ENCODE data around the gene SRSF5.
"Not testable (repeated sequence)": the region's sequence is repeated elsewhere in the genome, so short reads cannot be mapped to it uniquely, and the experiment has no call there.

Gene SRSF5

DNA sequence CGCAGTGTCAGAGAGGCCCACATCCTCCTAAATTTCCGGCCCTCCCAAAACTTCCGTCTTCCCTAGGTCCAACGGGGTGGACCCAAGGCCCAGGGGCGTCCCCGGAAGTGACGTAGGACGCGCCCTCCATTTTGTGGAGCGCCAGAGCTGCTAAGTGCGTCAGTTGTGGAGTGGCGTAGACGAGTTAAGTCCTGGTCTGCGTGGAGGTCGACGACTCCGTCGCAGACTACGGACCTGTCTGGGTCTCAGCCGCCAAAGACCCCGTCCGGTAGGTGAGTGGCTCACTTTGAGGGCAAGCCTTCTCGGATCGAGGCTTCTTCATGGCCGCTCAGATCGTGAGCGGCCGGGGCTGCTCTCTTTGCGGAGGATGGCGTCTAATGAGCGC lies at the start of gene SRSF5:
TSS of gene SRSF5 (plus strand) at position 159 of the 385 bp plus-strand sequence. CDS start 1,015 bp downstream, outside the sequence.
- DNase-seq (ENCODE audit: low spot score), result peak; percentile 86

GRCh38 chr14:69718614-69719013 lies 48.3 kb upstream of the SRSF5 start:
- DNase-seq (ENCODE audit: low spot score), result not testable (repeated sequence)

DNA sequence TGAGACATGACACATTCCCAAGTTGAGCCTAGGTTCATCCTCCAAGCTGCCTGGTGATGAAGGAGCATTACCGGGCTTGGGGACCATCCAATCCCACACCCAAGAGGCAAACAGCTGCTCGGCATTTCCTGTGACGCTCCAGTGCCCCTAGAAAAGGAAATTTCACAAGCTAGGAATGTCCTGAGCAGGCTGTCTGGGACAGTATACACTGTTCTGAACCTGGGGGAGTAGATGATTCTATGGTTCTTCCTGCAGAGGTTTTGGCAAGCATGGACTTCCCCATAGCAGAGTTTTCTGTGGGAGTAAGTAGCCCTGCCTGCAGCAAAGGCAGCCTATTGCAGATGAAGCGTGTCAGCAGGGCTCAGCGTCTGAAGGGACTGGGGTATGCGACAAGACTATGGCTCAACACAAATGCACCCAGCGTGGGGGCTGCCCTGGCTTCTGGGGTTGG lies 47.4 kb upstream of the SRSF5 start:
- no peak for DNase-seq (ENCODE audit: low spot score)

DNA sequence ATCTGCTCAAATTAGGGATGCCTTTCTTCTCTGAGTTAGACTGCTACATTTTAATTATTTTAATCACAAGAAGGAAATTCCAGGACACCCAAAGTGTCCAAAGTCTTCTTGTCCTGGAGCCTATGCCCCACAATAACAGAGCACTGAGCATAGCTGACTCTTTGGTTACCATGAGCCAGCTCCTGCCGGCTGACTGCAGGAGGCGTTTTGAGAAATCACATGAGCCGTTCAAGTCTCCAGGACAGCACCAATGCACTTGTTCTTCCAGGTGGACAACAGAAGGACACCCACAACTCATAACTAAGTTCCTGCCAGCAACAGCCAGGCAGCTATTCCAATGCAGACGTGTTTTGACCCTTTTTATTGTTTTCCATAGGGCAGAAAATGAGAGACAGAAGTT lies 46.0 kb upstream of the SRSF5 start:
- DNase-seq (ENCODE audit: low spot score), result no peak

DNA sequence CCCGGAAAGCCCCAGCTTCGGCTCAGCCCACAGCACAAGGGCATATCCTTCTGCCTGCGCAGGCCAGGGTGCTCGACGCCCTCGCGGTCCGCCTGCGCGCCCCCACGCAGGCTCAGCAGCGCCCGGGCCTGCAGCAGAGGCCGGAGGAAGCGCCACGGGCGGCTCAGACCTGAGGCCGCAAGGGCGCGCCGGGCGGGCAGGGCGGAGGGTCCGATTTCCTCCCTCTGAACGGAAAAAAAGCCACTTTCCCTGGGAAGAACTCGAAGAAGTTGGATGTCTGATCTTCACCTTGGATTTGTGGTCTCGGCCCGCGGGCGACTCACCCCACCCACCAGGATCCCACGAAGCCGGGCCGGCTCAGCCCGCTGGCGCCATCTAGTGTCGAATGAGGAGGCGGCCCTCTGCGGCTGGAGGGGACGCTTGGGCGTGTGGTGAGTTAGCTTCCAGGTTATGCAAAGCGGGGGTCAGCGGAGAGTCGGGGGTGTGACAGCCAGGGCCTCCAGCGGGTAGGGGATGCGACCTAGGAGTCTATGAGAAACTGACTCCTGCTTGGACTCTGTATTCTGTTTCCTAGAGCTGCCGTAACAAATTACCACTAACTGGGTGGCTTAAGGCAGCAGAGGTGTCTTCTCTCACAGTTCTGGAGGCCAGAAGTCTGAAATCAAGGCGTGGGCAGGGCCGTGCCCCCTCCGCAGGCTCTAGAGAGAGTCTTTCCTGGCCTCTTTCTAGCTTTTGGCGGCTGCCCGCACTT lies 40.0 kb upstream of the SRSF5 start:
- DNase-seq (ENCODE audit: low spot score), result peak; percentile 70

GRCh38 chr14:69727860-69728259 lies 39.1 kb upstream of the SRSF5 start:
- no peak for DNase-seq (ENCODE audit: low spot score)

DNA sequence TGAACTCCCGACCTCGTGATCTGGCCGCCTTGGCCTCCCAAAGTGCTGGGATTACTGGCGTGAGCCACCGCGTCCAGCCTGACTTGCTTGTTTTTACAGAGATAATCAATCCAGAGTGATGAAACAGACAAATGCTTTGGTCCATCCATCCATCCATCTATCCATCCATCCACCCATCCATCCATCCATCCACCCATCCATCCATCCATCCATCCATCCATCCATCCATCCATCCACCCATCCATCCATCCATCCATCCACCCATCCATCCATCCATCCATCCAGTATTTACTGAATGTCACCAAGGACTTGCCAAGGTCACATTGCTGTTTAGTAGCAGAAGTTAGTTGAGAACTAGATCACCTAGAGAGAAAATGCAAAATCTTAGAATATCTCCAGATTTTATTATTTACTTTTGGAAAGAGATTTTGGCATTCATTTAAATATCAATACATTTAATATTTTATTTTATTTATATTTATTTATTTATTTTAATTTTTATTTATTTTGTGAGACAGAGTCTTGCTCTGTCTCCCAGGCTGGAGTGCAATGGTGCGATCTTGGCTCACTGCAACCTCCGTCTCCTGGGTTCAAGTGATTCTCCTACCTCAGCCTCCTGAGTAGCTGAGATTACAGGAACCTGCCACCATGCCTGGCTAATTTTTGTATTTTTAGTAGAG lies 34.9 kb upstream of the SRSF5 start:
- not testable (repeated sequence) for DNase-seq (ENCODE audit: low spot score)

- DNase-seq (ENCODE audit: low spot score), result not testable (repeated sequence)
These were observed 30.5 kb upstream of the SRSF5 start for GRCh38 chr14:69736405-69736804.

- DNase-seq (ENCODE audit: low spot score), result no peak
These were observed 25.9 kb upstream of the SRSF5 start for GRCh38 chr14:69741055-69741454.

DNA sequence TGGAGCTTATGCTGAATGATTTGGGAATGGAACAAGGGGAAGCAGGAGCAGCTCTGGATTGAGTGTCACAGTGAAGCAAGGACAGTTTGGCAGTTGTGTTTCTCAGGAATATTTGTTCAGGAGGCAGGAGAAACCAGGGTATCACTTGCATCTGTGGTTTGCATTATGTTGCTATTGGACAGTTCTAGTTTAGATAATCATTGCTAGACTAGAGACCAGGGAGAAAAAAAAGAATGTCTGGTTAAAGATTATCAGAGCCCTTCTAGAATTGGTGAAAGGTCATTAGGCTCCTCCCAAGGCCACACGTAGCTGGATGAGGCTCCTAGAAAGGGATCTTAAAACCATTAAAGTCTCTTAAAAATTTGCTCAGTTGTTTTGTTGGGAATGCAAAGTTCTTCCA lies 17.0 kb upstream of the SRSF5 start:
- DNase-seq (ENCODE audit: low spot score), result no peak

- DNase-seq (ENCODE audit: low spot score), result no peak
These were observed 16.4 kb upstream of the SRSF5 start for GRCh38 chr14:69750495-69750894.

- DNase-seq (ENCODE audit: low spot score), result no peak
These were observed 14.2 kb upstream of the SRSF5 start for GRCh38 chr14:69752773-69753172.

DNA sequence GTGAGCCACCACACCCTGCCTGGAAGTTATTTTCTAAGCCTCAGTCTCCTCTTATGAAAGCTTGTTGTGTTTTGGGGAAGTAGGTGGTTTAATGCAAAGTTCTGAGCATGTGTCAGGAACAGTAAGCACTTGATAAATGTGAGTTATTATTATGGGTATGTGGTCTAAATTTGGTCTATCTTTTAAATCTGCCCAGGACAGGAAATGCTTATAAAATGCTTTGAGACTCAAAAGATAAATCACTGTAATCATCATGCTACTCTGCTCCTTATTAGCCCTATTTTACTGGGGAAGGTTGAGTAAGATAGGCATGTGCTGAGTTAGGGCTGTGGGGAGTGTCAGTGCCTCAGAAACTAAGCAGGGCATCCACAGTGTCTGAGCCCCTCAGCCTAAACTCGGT lies 13.1 kb upstream of the SRSF5 start:
- no peak for DNase-seq (ENCODE audit: low spot score)

- no peak for DNase-seq (ENCODE audit: low spot score)
These were observed 12.5 kb upstream of the SRSF5 start for GRCh38 chr14:69754487-69754886.

GRCh38 chr14:69755296-69755695 lies 11.6 kb upstream of the SRSF5 start:
- DNase-seq (ENCODE audit: low spot score), result no peak

GRCh38 chr14:69755784-69756183 lies 11.2 kb upstream of the SRSF5 start:
- DNase-seq (ENCODE audit: low spot score), result no peak

DNA sequence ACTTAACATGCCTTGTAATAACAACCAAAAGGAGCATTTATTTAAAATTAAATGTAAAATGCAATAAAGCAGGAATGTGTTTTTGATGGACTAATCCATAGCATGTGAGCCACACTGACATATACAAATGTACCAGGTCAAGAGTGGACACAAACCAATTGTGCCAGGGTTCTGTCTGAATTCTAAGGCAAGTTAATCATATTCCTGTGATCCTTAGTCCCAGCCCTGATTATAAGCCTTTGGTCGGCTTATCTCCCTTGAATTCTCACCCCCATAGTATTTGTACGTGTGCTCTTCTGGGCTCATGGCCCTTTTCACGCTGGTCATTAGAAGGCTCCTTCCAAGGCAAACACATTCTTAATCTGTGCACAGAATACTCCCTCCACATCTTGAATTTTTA lies 10.6 kb upstream of the SRSF5 start:
- no peak for DNase-seq (ENCODE audit: low spot score)

DNA sequence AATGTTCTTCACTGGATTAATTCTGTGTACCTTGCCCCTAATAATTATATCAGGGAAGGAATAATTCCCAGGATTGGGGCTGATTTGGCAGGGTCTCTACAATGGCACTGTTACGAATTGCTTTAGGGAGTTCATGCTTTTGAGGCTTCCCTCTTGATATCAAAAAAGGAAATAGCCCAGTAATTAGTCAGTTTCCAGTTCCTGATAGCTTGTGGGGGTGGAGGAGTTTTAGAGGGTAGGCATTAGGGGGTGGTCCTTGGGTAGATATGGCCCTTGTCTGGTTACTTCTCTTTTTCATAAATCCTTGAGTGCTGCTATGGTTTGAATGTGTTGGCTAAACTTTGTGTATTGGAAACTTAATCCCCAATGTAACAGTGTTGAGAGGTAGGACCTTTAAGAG lies 6.1 kb upstream of the SRSF5 start:
- no peak for DNase-seq (ENCODE audit: low spot score)

GRCh38 chr14:69763761-69764510 lies 3.0 kb upstream of the SRSF5 start:
- no peak for DNase-seq (ENCODE audit: low spot score)

DNA sequence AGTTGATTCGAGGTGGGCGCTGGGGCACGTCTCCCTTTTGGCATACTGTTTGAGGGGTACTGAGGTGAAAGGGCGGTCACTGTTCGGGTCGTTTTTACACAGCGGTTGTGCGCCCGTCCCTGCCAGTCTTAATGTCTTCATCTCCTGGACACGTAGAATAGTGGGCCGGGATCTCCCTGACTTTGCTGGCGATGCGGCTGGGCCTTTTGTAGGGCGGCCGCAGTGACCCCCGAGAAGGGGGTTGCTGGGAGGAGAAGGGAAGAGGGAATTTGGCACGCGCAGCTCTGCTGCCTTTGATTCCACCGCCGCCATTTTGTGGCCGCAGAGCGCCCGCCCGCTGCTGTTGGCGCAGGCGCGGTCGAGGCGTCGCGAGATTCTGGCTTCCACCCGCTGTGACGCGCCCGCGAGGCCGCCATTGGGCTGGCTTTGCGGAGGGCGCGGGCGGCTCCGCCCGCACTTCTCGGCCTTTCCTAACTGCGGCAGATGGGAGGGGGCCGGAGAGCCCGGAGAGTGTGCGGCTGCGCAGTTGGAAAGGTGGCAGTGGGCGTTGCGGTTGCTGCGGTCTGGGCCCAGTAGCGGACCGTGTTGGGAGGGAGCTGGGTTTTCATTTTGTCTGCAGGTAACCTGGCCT lies 542 bp downstream of the SRSF5 start:
- peak; percentile 92 for DNase-seq (ENCODE audit: low spot score)

- DNase-seq (ENCODE audit: low spot score), result no peak
These were observed 1.9 kb downstream of the SRSF5 start for GRCh38 chr14:69768873-69769272.

DNA sequence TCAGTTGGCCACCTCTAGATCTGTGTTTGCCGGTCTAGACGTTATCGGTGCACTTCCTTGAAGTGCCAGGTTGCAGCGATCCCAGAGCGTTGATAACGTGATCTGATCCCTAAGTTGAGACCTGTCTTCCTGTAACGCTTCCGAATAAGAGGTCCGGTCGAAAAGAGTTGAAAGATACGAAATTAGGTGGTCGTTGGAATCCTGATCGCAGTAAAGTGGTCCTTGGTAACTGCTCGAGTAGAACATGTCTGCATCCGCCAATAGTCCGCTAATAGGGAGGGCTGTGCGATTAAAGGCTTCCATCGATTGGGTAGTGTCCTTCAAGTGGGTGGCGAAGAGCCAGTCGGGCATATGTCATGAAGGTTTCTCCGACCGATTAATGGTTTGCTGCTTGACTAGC lies 2.7 kb downstream of the SRSF5 start:
- DNase-seq (ENCODE audit: low spot score), result no peak

Data from COLO829 (cell line).